Suprapubic skin (tissue), 4 donors: ENCODE results near the gene TBC1D4. TPM values are rescaled to one million over a fixed set of nuclear protein-coding genes. Genes with fewer than 3 reads are reported as not detected.

Source experiments
- DNase-seq, 2 donors: peaks; one replicate each; pipeline ENCODE4 v3.0.0-alpha.2; 2019; ENCODE audit warnings: low spot score in 2 of 2
- H3K27ac ChIP-seq: fragments of 200-600 bp; sonication (generic); one replicate; pipeline ENCODE4 v1.5.1; 2019
- H3K27me3 ChIP-seq: fragments of 200-600 bp; sonication (generic); one replicate; pipeline ENCODE4 v1.5.1; 2019
- H3K36me3 ChIP-seq: fragments of 200-600 bp; sonication (generic); one replicate; pipeline ENCODE4 v1.5.1; 2019
- H3K4me1 ChIP-seq: fragments of 200-600 bp; sonication (generic); one replicate; pipeline ENCODE4 v1.5.1; 2019
- H3K4me3 ChIP-seq: fragments of 200-600 bp; sonication (generic); one replicate; pipeline ENCODE4 v1.5.1; 2019; ENCODE audit warnings: mild to moderate bottlenecking
- H3K9me3 ChIP-seq: fragments of 200-600 bp; sonication (generic); one replicate; pipeline ENCODE4 v1.5.1; 2019
- EP300 ChIP-seq: sonication (generic); formaldehyde crosslinking; IDR thresholded peaks from one replicate; pipeline ENCODE4 v1.6.1; 2017; ENCODE audit warnings: antibody characterized with exemption
- POLR2A ChIP-seq, 2 donors: fragments of 450-650 bp; IDR thresholded peaks; one replicate each; pipeline ENCODE4 v1.6.1; 2017; ENCODE audit warnings: antibody characterized with exemption in 2 of 2, mild to moderate bottlenecking in 2 of 2, moderate library complexity in 2 of 2
- POLR2AphosphoS5 ChIP-seq, 3 donors: sonication (generic); formaldehyde crosslinking; IDR thresholded peaks; one replicate each; pipeline ENCODE4 v1.6.1; 2017; ENCODE audit warnings: antibody characterized with exemption in 3 of 3
- WGBS: methylation state at CpG from one replicate; pipeline ENCODE4 v1.1.5; 2018; 5-methylcytosine and 5-hydroxymethylcytosine counted together
- total RNA-seq, 4 donors: library from RNA; depleted of rRNA; stranded (reverse); fragments of >200 nt; gene quantifications; one replicate each; pipeline ENCODE4 v1.1.0, GENCODE V29; 2016
- TF ChIP-seq, protein P1 (sequence below), 2 donors: fragments of 200-600 bp in 1 of 2; fragments of 450-650 bp in 1 of 2; sonication (generic) in 1 of 2; IDR thresholded peaks; one replicate each; pipeline ENCODE4 v1.5.1; 2016 to 2019; ENCODE audit warnings: antibody characterized with exemption in 2 of 2, mild to moderate bottlenecking in 1 of 2, moderate library complexity in 1 of 2

The TBC1D4 gene
- total RNA-seq, 4 donors from 2014 or later = 54.3 to 110 (median 72.7) TPM

DNA sequence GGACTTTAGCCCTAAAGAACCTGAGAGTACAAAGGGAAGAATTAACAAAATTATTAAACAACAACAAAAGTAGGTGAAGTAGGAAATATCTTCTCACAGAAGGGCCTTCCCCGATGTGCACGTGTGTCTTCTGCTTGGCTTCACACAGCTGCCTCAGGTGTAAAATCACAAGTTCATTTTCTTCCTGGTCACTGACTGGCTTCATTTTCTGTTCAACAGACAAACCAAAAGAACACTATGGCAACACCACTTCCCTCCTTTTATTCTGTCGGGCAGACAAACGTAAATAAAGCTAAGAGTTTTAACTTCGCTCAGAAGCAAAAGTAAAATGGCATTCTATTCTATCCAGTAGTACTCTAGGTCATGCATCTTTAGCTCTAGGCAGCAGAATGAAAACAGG is 140.9 kb downstream of the TBC1D4 start:
- TF ChIP-seq POLR2A (IDR thresholded peaks at IDR 0.05) (no peak), EP300 (no peak), POLR2AphosphoS5 (IDR thresholded peaks at IDR 0.05) (no peak)
- TF ChIP-seq, protein P1, sequence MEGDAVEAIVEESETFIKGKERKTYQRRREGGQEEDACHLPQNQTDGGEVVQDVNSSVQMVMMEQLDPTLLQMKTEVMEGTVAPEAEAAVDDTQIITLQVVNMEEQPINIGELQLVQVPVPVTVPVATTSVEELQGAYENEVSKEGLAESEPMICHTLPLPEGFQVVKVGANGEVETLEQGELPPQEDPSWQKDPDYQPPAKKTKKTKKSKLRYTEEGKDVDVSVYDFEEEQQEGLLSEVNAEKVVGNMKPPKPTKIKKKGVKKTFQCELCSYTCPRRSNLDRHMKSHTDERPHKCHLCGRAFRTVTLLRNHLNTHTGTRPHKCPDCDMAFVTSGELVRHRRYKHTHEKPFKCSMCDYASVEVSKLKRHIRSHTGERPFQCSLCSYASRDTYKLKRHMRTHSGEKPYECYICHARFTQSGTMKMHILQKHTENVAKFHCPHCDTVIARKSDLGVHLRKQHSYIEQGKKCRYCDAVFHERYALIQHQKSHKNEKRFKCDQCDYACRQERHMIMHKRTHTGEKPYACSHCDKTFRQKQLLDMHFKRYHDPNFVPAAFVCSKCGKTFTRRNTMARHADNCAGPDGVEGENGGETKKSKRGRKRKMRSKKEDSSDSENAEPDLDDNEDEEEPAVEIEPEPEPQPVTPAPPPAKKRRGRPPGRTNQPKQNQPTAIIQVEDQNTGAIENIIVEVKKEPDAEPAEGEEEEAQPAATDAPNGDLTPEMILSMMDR (IDR thresholded peaks at IDR 0.05) = no peak
- Histone ChIP-seq H3K4me1 (no peaks in the 10 kb centered on the region), H3K27ac (no peak overlapping the region), H3K36me3 (peaks cover 52% of the 10 kb centered on the region), H3K9me3 (no peaks in the 10 kb centered on the region), H3K4me3 (no peak overlapping the region), H3K27me3 (no peaks in the 10 kb centered on the region)
- no peak for DNase-seq
- WGBS = 91% methylated on average over 5 of the region's 5 CpGs

DNA sequence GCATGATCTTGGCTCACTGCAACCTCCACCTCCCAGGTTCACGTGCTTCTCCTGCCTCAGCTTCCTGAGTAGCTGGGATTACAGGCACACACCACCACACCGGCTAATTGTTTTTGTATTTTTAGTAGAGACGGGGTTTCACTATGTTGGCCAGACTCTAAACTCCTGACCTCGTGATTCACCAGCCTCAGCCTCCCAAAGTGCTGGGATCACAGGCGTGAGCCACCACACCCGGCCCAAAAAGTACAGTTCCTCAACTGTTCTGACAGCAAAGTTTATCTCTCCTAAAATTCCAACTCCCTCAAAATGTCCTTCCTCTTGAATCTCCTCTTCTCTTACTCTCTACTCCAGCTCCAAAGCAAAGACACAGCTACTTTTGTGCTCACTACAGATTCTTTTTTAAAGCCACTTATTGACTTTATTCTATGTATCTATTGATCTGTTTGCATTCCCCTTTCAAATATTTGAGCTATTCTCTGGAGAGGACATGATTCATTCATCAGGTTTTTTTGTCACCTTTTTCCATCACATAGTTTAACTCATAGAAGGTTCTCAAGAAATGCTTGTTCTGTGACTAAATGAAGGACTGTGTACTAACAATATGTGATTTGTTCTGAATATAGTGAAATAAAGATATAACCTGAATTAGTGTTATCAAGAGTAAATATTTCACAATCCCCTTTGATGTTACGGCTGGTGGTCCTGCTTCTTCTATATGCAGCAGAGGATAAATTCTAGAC is 142.2 kb downstream of the TBC1D4 start:
- no peak overlapping the region for H3K27ac ChIP-seq
- no peak for TF ChIP-seq POLR2AphosphoS5 (IDR thresholded peaks at IDR 0.05)
- TF ChIP-seq, protein P1 (IDR thresholded peaks at IDR 0.05) = no peak
- no peak for TF ChIP-seq POLR2A (IDR thresholded peaks at IDR 0.05)
- TF ChIP-seq EP300 = no peak
- no peaks in the 10 kb centered on the region for H3K4me1 ChIP-seq
- H3K36me3 ChIP-seq = peaks cover 63% of the 10 kb centered on the region
- DNase-seq = no peak
- H3K27me3 ChIP-seq = no peaks in the 10 kb centered on the region
- WGBS = 90% methylated on average over 7 of the region's 7 CpGs
- H3K4me3 ChIP-seq = no peak overlapping the region
- no peaks in the 10 kb centered on the region for H3K9me3 ChIP-seq

DNA sequence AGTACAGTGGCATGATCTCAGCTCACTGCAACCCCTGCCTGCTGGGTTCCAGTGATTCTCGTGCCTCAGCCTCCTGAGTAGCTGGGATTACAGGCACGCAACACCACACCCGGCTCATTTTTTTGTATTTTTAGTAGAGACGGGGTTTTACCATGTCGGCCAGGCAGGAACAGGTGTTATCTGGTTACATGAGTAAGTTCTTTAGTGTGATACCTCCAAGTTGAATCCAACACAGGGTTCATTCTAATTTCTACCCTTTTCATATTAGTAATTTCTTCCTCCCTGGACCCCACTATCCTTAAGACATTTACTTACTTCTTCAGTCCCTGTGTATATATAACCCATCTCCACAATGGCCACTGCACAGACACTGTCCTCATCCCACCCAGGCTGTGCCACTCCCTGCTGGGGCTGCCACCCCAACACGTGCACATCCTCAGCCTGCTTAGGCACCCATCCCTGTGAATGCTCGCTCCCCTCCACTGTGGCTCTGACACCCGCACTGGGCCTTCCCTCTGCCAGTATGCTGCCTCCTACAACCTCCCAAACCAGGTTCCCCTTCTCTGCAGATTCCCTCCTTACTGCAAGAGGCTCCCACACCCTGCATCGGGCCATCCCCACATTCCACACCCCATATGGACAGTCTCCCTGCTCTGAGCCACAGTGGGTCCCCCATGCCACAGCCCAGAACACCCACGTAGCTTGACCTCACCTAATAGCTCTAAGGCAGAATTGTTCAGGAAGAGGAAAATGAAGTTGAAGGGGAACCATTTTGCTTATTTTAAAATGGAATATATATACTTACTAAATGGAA is 147.1 kb downstream of the TBC1D4 start:
- 79% methylated on average over 10 of the region's 10 CpGs for WGBS
- Histone ChIP-seq H3K36me3 (peaks cover 42% of the 10 kb centered on the region), H3K4me3 (no peak overlapping the region), H3K9me3 (no peaks in the 10 kb centered on the region), H3K27me3 (no peaks in the 10 kb centered on the region), H3K27ac (no peak overlapping the region), H3K4me1 (no peaks in the 10 kb centered on the region)
- TF ChIP-seq POLR2A (IDR thresholded peaks at IDR 0.05) (no peak), EP300 (no peak)
- DNase-seq = no peak

DNA sequence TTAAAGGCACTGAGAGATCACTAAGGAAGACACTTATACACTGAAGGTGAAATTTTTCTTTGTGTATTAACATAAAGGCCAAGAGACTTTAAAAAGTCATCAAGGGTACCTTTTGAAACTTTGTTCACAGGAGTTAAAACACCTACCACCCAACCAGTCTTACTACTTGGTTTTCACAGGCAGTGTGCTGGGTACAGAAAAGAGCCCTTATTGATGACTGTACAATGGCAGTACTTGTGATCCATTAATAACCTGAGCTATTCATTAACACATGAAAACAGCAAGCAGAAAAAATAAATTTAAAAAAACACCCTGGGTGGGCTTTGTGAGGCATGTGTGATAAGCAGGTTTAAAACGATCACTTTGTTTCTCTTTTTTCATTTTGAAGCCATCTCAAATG is 148.9 kb downstream of the TBC1D4 start:
- H3K4me1 ChIP-seq = no peaks in the 10 kb centered on the region
- peaks cover 32% of the 10 kb centered on the region for H3K36me3 ChIP-seq
- no peak overlapping the region for H3K27ac ChIP-seq
- no peaks in the 10 kb centered on the region for H3K27me3 ChIP-seq
- no peak overlapping the region for H3K4me3 ChIP-seq
- WGBS = 91% methylated on average over 1 of the region's 1 CpG
- TF ChIP-seq POLR2AphosphoS5 (IDR thresholded peaks at IDR 0.05) (no peak), EP300 (no peak), POLR2A (IDR thresholded peaks at IDR 0.05) (no peak)
- TF ChIP-seq, protein P1 (IDR thresholded peaks at IDR 0.05) = no peak
- DNase-seq = no peak
- no peaks in the 10 kb centered on the region for H3K9me3 ChIP-seq

DNA sequence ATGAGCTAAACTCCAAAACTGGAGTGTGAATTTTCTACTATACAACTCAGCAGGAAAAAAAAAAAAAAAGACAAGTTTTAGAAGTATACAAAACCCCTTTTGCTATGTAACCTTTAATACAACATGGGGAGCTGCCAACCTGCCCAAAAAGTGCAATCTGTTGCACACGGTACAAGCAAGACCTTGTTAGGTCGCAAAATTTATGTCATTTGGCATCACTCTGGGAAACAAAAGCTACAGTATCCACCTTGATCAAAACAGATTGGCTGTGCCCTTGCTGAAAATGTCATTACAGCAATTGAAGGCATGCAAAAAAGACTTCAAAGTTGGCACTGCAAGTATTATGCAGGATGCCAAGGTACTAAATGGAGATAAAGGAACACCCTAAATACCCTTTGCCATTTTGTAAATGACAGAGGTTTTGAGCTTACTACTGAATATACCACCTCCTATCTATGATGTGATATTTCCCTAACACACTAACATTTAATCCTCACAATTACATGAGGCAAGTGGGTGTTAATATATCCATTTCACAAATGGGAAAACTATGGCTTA is 150.1 kb downstream of the TBC1D4 start:
- Histone ChIP-seq H3K36me3 (peaks cover 26% of the 10 kb centered on the region), H3K9me3 (no peaks in the 10 kb centered on the region), H3K27ac (no peak overlapping the region), H3K4me1 (no peaks in the 10 kb centered on the region), H3K4me3 (no peak overlapping the region), H3K27me3 (no peaks in the 10 kb centered on the region)
- DNase-seq = no peak
- no peak for TF ChIP-seq POLR2A (IDR thresholded peaks at IDR 0.05)
- TF ChIP-seq, protein P1 (IDR thresholded peaks at IDR 0.05) = no peak
- TF ChIP-seq POLR2AphosphoS5 (IDR thresholded peaks at IDR 0.05) = no peak
- no peak for TF ChIP-seq EP300
- WGBS = 34% methylated on average over 2 of the region's 2 CpGs
